SK-N-SH (cell line): ENCODE results near the gene EBNA1BP2.

ENCODE experiments used
- CHD2 ChIP-seq: fragments of 150-350 bp; IDR thresholded peaks from 2 replicates; pipeline ENCODE4 v1.6.1; 2018; ENCODE audit warnings: low read length; ENCODE audit not compliant: partially characterized antibody
- EZH2phosphoT487 ChIP-seq: fragments of 200-600 bp; sonication (generic); IDR thresholded peaks from 2 replicates; pipeline ENCODE4 v1.6.1; 2017; ENCODE audit warnings: low read depth, mixed run types, mild to moderate bottlenecking, antibody characterized with exemption, moderate library complexity, borderline replicate concordance
- MXI1 ChIP-seq: IDR thresholded peaks from 2 replicates; pipeline ENCODE4 v1.6.1; 2012; ENCODE audit warnings: mild to moderate bottlenecking, low read depth, low read length, improper control_type of control experiment
- POLR2AphosphoS5 ChIP-seq: IDR thresholded peaks from 2 replicates; pipeline ENCODE4 v1.6.1; 2012; ENCODE audit warnings: low read depth, low read length
- RAD21 ChIP-seq: IDR thresholded peaks from 2 replicates; pipeline ENCODE4 v1.6.1; 2012; ENCODE audit warnings: mild to moderate bottlenecking, low read length
- SMC3 ChIP-seq: IDR thresholded peaks from 2 replicates; pipeline ENCODE4 v1.6.1; 2012; ENCODE audit warnings: low read depth, low read length, improper control_type of control experiment
- TF ChIP-seq, protein P1 (sequence below): IDR thresholded peaks from 2 replicates; pipeline ENCODE4 v1.6.1; 2012; ENCODE audit warnings: mild to moderate bottlenecking, low read depth, low read length, moderate library complexity
- TF ChIP-seq, protein P2 (sequence below): fragments of 200-600 bp; sonication (generic); IDR thresholded peaks from 2 replicates; pipeline ENCODE4 v1.6.1; 2017; ENCODE audit warnings: antibody characterized with exemption, mild to moderate bottlenecking, moderate library complexity
- TF ChIP-seq, protein P3 (sequence below): IDR thresholded peaks from 2 replicates; pipeline ENCODE4 v1.4.0; 2012; ENCODE audit warnings: low read depth, borderline replicate concordance

DNA sequence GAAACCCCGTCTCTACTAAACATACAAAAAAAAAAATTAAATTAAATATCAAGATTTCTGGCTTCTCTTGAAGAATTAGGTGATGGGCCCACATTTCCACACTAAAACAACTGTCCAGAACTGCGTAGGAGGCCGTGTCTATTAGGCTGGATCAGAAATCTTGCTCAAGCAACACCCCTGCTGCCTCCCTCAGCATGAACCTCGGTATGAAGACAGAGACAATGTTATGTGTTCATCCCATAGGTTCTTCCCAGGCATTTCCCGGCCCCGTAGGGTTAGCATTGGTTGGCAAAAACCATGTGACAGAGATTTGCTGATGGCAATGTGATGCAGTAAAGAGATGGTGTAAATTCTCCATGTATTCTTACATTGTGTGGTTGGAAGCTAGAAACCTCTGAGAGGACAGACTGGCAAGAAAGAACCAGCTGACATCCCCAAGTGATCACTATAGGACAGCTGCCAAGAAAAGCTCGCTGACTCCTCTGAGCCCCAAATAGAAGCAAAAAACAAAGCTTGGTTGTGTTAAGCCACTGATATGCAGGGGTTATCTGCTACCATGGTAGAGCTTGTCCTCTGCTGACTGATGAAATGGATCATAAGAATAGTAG is 34.5 kb downstream of the EBNA1BP2 start:
- no peak for TF ChIP-seq RAD21
- TF ChIP-seq SMC3 = no peak
- TF ChIP-seq, protein P1, sequence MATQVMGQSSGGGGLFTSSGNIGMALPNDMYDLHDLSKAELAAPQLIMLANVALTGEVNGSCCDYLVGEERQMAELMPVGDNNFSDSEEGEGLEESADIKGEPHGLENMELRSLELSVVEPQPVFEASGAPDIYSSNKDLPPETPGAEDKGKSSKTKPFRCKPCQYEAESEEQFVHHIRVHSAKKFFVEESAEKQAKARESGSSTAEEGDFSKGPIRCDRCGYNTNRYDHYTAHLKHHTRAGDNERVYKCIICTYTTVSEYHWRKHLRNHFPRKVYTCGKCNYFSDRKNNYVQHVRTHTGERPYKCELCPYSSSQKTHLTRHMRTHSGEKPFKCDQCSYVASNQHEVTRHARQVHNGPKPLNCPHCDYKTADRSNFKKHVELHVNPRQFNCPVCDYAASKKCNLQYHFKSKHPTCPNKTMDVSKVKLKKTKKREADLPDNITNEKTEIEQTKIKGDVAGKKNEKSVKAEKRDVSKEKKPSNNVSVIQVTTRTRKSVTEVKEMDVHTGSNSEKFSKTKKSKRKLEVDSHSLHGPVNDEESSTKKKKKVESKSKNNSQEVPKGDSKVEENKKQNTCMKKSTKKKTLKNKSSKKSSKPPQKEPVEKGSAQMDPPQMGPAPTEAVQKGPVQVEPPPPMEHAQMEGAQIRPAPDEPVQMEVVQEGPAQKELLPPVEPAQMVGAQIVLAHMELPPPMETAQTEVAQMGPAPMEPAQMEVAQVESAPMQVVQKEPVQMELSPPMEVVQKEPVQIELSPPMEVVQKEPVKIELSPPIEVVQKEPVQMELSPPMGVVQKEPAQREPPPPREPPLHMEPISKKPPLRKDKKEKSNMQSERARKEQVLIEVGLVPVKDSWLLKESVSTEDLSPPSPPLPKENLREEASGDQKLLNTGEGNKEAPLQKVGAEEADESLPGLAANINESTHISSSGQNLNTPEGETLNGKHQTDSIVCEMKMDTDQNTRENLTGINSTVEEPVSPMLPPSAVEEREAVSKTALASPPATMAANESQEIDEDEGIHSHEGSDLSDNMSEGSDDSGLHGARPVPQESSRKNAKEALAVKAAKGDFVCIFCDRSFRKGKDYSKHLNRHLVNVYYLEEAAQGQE = no peak
- TF ChIP-seq, protein P2, sequence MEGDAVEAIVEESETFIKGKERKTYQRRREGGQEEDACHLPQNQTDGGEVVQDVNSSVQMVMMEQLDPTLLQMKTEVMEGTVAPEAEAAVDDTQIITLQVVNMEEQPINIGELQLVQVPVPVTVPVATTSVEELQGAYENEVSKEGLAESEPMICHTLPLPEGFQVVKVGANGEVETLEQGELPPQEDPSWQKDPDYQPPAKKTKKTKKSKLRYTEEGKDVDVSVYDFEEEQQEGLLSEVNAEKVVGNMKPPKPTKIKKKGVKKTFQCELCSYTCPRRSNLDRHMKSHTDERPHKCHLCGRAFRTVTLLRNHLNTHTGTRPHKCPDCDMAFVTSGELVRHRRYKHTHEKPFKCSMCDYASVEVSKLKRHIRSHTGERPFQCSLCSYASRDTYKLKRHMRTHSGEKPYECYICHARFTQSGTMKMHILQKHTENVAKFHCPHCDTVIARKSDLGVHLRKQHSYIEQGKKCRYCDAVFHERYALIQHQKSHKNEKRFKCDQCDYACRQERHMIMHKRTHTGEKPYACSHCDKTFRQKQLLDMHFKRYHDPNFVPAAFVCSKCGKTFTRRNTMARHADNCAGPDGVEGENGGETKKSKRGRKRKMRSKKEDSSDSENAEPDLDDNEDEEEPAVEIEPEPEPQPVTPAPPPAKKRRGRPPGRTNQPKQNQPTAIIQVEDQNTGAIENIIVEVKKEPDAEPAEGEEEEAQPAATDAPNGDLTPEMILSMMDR = no peak
- TF ChIP-seq EZH2phosphoT487 = no peak
- no peak for TF ChIP-seq POLR2AphosphoS5
- no peak for TF ChIP-seq CHD2
- TF ChIP-seq, protein P3, sequence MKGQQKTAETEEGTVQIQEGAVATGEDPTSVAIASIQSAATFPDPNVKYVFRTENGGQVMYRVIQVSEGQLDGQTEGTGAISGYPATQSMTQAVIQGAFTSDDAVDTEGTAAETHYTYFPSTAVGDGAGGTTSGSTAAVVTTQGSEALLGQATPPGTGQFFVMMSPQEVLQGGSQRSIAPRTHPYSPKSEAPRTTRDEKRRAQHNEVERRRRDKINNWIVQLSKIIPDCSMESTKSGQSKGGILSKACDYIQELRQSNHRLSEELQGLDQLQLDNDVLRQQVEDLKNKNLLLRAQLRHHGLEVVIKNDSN = no peak
- no peak for TF ChIP-seq MXI1
